SHP77 (cell line): ENCODE results near the gene HEMGN.
"Not testable (repeated sequence)": the region's sequence is repeated elsewhere in the genome, so short reads cannot be mapped to it uniquely, and the experiment has no call there.

Source experiments
- DNase-seq, 2 experiments: peaks; one replicate each; lab custom pipeline; 2025; lab: John Stamatoyannopoulos, UW

Gene HEMGN

DNA sequence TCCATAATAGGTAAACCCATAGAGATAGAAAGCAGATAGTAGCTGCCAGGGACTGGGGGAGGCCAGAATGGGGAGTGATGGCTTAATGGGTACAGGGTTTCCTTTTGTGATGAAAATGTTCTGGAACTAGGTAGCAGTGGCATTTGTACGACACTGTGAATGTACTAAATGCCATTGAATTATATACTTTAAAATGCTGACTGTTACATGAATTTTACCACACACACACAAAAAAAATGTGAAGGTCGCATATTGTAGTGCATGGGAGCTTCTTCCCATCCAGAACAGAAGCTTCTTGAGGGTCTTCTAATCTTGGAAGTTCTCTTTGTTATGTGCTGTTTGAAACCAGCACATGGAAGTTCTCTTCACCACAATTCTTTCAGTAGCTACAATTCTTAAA is 25.3 kb upstream of the HEMGN start:
- DNase-seq: no peak

DNA sequence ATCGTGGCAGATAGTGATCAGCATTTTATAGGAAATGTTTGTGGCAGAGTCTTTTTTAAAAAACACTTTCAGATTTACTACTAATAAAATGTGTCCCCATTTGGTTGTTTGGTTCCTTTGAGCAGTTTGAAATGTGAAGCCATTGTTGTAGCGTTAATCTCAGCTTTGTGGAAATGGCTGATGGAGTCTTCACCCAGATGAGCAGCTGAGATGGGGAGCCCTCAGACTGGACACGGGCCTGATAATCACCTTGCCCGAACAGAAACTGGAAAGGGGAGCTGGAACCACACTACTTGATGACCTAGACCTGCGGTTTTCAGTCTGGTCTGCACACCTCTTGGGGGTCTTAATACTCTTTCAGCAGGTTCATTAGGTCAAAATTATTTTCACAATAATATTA is 24.6 kb upstream of the HEMGN start:
- DNase-seq: no peak

DNA sequence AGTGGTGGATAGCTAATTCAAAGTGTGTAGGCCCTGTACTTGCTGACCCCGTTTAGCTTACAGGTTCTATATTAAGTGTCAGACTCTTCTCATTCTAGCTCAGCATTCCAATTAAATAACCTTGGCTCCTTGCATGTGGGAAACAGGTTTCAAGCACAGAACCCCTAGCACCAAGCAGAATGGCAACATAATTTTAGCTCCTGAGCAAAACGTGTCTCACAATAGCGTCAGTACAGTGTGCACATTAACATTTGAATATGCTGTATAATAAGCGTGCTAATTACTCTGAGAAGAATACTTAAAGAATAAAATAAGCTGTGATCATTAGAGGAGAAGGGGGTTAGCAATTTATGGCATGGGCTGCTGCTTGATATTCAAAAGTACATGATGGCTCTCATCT is 24.2 kb upstream of the HEMGN start:
- no peak for DNase-seq

DNA sequence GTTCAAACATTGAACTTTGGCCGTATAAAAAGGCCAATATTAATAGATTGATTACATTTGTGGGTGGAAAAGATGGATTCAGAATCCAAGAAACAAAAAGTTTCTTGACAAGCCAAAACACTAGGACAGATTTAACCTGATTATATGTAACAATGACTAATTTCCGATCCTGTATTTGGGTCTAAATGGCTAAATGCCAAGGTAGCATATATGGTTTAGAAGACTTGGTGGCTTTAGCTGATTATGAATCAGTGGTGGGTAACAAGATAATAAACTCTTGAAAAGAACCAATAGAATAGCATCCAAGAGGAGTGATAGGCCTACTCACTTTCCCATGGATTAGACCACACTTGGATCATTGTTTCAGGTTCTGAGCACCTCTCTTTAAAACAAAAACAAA is 23.4 kb upstream of the HEMGN start:
- DNase-seq: no peak

DNA sequence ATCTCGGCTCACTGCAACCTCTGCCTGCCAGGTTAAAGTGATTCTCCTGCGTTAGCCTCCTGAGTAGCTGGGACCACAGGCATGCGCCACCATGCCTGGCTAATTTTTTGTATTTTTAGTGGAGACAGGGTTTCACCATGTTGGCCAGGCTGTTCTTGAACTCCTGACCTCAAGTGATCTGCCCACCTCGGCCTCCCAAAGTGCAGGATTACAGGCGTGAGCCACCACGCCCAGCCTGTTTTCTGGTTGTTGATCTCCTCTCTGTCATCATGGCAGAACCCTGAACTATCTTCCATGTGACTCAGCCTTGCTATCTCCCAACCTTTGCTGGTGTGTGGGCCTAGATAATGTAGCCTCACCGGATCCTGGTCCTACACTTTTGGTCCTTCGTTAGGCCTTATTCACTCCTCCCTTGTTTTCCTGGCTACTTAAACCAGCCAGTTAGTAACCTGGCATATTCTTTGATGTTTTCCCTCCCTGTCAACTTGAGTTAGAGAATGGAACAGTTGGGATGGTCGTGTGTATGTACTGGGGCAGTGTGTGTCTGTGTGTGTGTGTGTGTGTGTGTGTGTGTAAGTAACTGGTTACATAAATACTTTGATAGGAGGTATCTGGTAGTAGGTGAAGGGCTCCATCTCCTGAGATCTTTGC is 22.8 kb upstream of the HEMGN start:
- DNase-seq: not testable (repeated sequence)

DNA sequence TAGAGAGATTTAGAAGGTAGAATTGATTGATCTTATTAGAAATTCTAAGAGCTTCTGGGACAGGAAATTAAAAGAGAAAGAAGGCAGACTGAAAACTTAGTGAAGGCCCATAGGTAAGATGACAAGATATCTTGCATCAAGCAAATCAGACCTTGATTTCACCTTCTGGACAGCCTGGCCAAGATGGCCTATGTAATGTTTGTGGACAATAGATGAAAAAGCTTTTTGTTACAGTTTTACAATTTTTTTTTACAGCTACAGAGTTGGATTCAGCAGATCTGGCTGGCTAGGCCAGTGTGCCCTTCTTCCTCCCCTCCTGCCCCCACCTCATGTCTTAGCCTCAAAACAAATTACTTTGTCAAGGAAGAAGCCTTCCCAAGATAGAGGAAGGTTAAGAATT is 21.6 kb upstream of the HEMGN start:
- no peak for DNase-seq

- DNase-seq: no peak
Measured at GRCh38 chr9:97958812-97959511, 21.0 kb upstream of the HEMGN start.

- no peak for DNase-seq
Measured at GRCh38 chr9:97956331-97956730, 18.4 kb upstream of the HEMGN start.

DNA sequence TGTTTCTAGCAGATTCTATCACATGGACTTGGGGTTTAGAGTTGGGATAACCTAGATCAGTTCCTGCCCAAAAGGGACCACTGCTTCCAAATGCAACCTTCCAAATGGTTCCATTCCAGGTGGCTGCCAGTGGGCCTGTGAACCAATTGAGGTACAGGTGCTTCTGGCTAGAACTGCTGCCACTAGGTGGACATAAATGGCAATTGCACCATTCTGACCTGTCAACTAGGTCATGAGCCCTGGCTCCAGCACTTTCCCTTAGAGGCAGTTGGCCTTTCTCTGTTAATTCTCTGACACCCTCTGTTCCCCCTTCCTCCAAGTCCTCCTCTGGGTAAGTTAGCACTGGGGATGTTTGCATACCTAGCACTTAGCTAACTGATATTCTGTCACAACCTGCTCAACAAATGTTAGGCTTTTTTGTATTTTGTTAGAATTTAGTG is 16.6 kb upstream of the HEMGN start:
- DNase-seq: peak; percentile 51 to 52

DNA sequence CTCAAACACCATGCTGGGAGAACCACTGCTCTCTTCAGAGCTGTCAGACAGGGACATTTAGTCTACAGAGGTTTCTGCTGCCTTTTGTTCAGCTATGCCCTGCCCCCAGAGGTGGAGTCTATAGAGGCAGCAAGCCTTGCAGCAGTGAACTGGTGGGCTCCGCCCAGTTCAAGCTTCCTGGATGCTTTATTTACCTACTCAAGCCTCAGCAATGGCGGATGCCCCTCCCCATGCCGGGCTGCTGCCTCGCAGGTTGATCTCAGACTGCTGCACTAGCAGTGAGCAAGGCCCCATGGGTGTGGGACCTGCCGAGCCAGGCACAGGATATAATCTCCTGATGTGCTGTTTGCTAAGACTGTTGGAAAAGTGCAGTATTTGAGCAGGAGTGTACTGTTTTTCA is 12.9 kb upstream of the HEMGN start:
- DNase-seq: peak; percentile 62

GRCh38 chr9:97947094-97947493 is 9.1 kb upstream of the HEMGN start:
- DNase-seq: not testable (repeated sequence)

DNA sequence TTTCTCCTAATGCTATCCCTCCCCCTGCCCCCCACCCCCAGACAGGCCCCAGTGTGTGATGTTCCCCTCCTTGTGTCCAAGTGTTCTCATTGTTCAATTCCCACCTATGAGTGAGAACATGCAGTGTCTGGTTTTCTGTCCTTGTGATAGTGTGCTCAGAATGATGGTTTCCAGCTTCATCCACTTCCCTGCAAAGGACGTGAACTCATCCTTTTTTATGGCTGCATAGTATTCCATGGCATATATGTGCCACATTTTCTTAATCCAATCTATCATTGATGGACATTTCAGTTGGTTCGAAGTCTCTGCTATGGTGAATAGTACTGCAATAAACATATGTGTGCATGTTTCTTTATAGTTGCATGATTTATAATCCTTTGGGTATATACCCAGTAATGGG is 7.5 kb upstream of the HEMGN start:
- DNase-seq: not testable (repeated sequence)

GRCh38 chr9:97944612-97945011 is 6.6 kb upstream of the HEMGN start:
- DNase-seq: no peak

GRCh38 chr9:97943308-97943855 is 5.4 kb upstream of the HEMGN start:
- no peak for DNase-seq

- no peak for DNase-seq
Measured at GRCh38 chr9:97941323-97941722, 3.4 kb upstream of the HEMGN start.

DNA sequence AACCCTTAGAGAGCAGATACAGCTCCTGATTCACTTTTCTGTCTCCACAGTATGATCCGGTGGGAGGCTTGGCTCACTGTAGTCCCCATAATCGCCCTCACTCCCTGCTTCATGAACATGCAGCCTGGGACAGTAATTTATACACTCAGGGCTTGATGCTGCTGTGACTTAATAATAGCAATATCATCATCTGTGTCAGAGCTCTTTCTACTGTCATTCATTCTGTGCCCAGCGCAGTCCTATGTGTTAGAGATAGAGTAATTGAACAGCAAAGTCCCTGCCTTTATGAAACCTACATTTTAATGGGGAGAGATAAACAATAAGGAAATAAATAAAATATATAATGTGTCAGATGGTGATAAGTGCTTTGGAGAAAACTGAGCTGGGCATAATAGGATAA is 2.8 kb upstream of the HEMGN start:
- no peak for DNase-seq

GRCh38 chr9:97940233-97940632 is 2.3 kb upstream of the HEMGN start:
- DNase-seq: no peak

DNA sequence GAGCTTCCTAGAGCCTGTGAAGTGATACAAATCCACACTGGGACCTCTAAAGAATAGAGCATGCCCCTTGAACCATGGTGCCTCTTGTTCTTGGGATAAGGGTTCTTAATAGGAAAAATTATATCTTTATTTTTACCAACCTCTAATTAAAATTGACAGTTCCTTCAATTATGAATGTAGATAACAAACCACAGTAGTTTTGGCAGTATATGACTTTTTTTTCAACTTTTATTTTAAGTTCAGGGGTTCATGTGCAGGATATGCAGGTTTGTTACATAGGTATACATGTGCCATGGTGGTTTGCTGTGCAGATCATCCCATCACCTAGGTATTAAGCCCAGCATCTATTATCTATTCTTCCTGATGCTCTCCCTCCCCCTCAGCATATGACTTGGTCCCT is 974 bp downstream of the HEMGN start:
- DNase-seq: no peak

GRCh38 chr9:97935276-97935675 is 2.7 kb downstream of the HEMGN start:
- no peak for DNase-seq

DNA sequence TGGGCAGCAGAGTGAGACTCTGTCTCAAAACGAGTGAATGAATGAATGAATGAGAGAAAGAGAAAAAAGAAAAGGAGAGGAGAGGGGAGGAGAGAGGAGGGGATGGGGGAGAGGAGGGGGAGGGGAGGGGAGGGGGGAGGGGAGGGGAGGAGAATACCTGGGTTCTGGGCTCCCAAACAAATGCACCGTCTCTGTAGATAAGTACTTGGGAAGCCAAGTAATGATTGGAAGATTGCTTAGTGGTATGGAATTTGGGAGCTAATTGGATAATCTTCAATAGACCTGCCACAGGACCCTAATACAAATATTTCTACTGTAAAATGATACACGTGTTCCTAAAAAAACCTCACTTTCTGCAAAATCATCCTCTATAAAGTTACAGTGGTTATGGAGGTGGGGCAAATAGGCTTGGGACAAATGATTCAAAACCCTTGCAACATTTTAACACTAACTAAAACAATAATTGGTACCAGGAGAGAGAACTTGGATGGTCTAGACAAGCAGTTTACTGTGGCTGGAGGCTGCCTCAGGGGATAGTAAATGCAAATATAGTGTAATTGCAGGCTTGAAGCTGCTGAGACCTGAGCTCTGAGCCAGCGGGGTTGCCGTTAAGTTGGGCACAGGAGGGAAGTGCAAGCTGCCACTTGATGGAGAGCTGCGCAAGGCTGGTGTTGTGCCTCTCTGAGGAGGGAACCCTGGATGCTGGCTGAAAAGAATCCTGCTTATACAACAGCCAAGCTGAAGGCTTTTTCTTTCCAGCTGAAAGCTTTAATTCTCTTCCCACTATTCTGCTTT is 3.5 kb downstream of the HEMGN start:
- DNase-seq: no peak

DNA sequence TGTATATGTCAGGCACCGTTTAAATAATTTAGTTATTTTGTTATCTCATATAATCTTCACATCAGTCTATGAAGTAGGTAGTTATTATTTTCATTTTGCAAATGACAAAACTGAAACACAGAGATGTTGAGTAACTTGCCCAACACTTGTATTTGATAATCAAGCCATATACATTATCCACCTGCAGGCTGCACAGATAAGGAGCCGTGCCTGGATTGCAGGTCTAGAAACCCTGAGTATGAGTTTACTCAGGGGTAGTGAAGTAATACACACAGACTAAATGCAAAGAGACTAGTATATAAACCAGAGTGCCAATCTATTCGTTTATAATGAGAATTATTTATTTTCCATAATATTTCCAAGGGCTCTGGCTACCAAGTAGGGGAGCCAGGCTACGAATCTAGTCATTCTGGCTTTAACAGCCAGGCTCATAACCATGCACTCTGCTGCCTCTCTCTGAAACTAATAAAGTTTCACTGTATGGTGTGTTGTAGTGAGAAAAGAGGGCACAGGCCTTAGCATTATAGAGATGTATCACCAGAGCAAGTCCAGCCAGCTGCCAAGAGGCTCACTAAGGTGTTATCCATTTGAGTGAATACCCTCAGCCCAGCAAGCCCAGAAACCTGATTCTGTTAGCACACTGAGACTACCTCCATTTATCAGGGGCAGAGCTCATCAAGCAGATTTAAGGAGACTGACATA is 4.5 kb downstream of the HEMGN start:
- DNase-seq: no peak

DNA sequence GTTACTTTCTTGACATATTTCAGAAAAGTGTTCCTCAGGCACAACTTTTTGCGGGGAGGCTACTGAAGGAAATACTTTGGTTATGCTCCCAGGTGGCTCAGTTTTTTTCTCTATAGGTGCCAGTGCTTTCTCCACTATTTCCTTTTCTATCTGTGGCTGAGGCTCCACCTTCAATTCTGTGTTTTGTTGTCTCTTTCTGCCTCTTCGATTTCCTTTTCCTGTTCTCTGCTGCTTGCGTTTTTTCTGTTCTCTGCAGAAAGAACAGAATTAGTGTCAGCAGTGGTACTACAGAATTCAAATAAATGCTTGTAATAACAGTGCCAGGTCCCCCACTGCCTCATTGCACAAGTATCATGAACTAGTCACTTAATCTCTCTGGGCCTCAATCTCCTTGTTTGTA is 7.0 kb downstream of the HEMGN start:
- DNase-seq: no peak
